ENCODE measurements around the gene JADE3. TPM values are rescaled to one million over a fixed set of nuclear protein-coding genes. Genes with fewer than 3 reads are reported as not detected.

Gene JADE3
- total RNA-seq, 1 donor from 2014 or later: 22.5 TPM

DNA sequence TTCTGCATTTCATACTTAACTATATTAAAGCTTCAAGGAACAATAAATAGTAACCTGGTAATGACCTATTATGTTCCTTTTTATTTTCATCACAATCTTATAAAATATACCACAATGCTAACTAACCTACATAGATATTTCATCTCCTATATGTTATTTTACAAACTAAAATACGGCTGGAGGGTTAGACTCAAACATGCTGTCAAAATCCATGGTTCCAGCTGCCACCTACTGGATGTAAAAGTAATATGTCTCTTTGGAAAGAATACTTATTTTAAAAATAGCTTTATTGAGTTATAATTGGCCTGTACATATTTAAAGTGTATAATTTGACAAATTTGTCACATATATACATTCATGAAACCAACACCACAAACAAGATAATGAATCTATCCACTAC, 181.0 kb downstream of the JADE3 start:
- no peak for DNase-seq (ENCODE audit: low spot score, unreplicated experiment)
- no peak overlapping the region for H3K27ac Mint-ChIP-seq
- H3K9me3 Mint-ChIP-seq (ENCODE audit: low read depth): peaks cover 9% of the 10 kb centered on the region
- no peak overlapping the region for H3K4me3 Mint-ChIP-seq (ENCODE audit: low read depth)
- TF ChIP-seq, protein P1, sequence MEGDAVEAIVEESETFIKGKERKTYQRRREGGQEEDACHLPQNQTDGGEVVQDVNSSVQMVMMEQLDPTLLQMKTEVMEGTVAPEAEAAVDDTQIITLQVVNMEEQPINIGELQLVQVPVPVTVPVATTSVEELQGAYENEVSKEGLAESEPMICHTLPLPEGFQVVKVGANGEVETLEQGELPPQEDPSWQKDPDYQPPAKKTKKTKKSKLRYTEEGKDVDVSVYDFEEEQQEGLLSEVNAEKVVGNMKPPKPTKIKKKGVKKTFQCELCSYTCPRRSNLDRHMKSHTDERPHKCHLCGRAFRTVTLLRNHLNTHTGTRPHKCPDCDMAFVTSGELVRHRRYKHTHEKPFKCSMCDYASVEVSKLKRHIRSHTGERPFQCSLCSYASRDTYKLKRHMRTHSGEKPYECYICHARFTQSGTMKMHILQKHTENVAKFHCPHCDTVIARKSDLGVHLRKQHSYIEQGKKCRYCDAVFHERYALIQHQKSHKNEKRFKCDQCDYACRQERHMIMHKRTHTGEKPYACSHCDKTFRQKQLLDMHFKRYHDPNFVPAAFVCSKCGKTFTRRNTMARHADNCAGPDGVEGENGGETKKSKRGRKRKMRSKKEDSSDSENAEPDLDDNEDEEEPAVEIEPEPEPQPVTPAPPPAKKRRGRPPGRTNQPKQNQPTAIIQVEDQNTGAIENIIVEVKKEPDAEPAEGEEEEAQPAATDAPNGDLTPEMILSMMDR (IDR thresholded peaks at IDR 0.05; ENCODE audit: unreplicated experiment): peak; percentile 65
- peaks cover 5% of the 10 kb centered on the region for H3K36me3 Mint-ChIP-seq (ENCODE audit: insufficient read depth)
- H3K27me3 Mint-ChIP-seq: no peaks in the 10 kb centered on the region
- no peaks in the 10 kb centered on the region for H3K4me1 Mint-ChIP-seq (ENCODE audit: low read depth)

DNA sequence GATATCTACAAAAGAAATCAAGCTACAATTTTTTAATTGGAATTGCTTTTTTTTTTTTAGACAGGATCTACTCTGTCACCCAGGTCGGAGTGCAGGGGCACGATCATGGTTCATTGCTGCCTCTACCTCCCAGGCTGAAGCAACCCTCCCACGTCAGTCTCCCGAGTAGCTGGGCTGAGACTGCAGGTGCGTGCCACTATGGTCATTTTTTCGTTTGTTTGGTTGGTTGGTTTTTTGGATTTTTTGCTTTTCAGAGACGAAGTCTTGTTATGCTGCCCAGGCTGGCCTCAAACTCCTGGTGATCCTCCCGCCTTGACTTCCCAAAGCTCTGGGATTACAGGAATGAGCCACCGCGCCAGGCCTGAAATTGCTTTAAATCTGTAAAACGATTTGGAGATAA, 181.6 kb downstream of the JADE3 start:
- peaks cover 9% of the 10 kb centered on the region for H3K9me3 Mint-ChIP-seq (ENCODE audit: low read depth)
- H3K4me3 Mint-ChIP-seq (ENCODE audit: low read depth): no peak overlapping the region
- DNase-seq (ENCODE audit: low spot score, unreplicated experiment): no peak
- H3K27me3 Mint-ChIP-seq: no peaks in the 10 kb centered on the region
- no peak overlapping the region for H3K27ac Mint-ChIP-seq
- peaks cover 4% of the 10 kb centered on the region for H3K36me3 Mint-ChIP-seq (ENCODE audit: insufficient read depth)
- TF ChIP-seq, protein P1 (IDR thresholded peaks at IDR 0.05; ENCODE audit: unreplicated experiment): no peak
- H3K4me1 Mint-ChIP-seq (ENCODE audit: low read depth): no peaks in the 10 kb centered on the region

DNA sequence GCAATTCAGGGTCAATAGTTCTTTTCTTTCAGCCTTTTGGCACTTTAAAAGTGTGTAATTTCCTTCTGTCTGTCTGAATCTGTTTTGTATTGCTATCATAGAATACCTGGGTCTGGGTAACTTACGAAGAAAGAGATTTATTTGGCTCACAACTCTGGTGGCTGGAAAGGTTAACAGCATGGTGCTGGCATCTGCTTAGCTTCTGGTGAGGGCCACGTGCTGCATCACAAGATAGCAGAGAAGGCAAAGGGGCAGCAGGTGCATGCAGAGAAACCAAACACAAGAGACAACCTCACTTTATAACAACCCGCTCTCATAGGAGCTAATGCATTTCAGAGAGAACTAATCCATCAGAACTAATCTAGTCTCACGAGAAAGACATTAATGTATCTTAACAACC, 184.8 kb downstream of the JADE3 start:
- no peaks in the 10 kb centered on the region for H3K27me3 Mint-ChIP-seq
- H3K36me3 Mint-ChIP-seq (ENCODE audit: insufficient read depth): peaks cover 11% of the 10 kb centered on the region
- no peak overlapping the region for H3K27ac Mint-ChIP-seq
- H3K9me3 Mint-ChIP-seq (ENCODE audit: low read depth): peaks cover 15% of the 10 kb centered on the region
- TF ChIP-seq, protein P1 (IDR thresholded peaks at IDR 0.05; ENCODE audit: unreplicated experiment): no peak
- no peak for DNase-seq (ENCODE audit: low spot score, unreplicated experiment)
- H3K4me3 Mint-ChIP-seq (ENCODE audit: low read depth): no peak overlapping the region
- no peaks in the 10 kb centered on the region for H3K4me1 Mint-ChIP-seq (ENCODE audit: low read depth)

DNA sequence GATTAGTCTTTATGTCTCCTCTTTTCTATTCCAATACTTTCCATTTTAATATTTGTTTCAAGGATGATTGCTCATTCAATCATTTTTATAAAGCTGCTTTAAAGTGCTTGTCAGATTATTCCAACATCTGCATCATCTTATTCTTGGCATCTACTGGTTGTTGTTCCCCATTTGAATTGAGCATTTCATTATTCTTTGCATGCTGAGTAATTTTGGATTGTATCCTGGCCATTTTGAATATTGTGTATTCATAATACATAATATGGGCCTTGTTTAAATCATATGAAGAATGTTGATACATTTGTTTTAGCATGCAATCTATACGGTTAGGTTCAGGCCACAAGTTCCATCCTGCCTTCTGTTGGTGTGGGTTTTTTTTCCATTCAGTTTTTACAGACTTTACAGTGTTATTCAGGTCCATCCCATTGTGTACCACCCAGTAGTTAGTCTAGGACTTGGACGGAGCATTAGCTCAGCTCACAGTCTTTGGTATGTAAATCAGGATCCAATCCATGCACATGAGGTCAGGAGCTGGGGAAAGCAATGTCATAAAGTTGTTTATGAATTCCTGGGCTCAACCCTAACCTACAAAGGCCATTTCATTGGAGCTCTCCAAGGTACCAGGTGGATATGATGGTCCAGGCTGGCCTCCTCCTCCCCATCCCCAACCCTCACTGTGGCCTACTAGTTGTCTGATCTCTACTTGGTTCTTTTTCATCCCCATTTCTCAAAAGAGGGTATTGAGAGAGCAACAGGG, 186.3 kb downstream of the JADE3 start:
- Mint-ChIP-seq H3K4me3 (ENCODE audit: low read depth) (no peak overlapping the region), H3K4me1 (ENCODE audit: low read depth) (no peaks in the 10 kb centered on the region), H3K27ac (no peak overlapping the region), H3K9me3 (ENCODE audit: low read depth) (peaks cover 17% of the 10 kb centered on the region), H3K36me3 (ENCODE audit: insufficient read depth) (peaks cover 11% of the 10 kb centered on the region), H3K27me3 (no peaks in the 10 kb centered on the region)
- TF ChIP-seq, protein P1 (IDR thresholded peaks at IDR 0.05; ENCODE audit: unreplicated experiment): no peak
- no peak for DNase-seq (ENCODE audit: low spot score, unreplicated experiment)

DNA sequence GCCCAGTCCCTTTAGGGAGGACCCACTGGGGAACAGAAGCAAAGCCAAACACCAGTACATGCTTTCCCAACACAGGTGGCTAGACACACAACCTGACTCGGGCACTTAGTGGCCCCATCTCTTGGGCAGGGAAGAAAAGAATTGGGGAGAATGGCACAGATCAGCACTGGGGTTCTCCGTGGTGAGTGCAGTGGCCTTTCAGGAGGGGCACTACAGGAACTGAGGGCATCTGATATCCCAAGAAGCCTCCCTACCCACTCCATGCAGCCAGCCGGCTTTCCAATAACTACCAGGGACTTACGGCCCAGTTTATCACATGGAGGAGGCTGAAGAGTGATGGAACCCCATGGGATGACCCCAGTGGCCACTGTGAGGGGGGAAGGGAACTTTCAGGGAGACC, 189.0 kb downstream of the JADE3 start:
- TF ChIP-seq, protein P1 (IDR thresholded peaks at IDR 0.05; ENCODE audit: unreplicated experiment): no peak
- Mint-ChIP-seq H3K27ac (no peak overlapping the region), H3K4me1 (ENCODE audit: low read depth) (no peaks in the 10 kb centered on the region), H3K27me3 (no peaks in the 10 kb centered on the region), H3K4me3 (ENCODE audit: low read depth) (no peak overlapping the region), H3K36me3 (ENCODE audit: insufficient read depth) (peaks cover 9% of the 10 kb centered on the region), H3K9me3 (ENCODE audit: low read depth) (peaks cover 20% of the 10 kb centered on the region)
- DNase-seq (ENCODE audit: low spot score, unreplicated experiment): no peak

Other genes starting within 250 kb of the JADE3 start
- 9.5 and 11.1 TPM in 2 replicates for gene SLC9A7, start 153.3 kb upstream of the JADE3 start, total RNA-seq
- gene RP2, start 75.4 kb upstream of the JADE3 start, total RNA-seq: 9.3 and 9.7 TPM in 2 replicates
- gene RGN, start 166.0 kb downstream of the JADE3 start, total RNA-seq: 7.3 and 8.0 TPM in 2 replicates
- gene NDUFB11, start 232.3 kb downstream of the JADE3 start, total RNA-seq: 87.8 and 94.1 TPM in 2 replicates
- 62.5 and 68.2 TPM in 2 replicates for gene RBM10, start 232.8 kb downstream of the JADE3 start, total RNA-seq